ENCODE measurements around the gene PRRX2.

Gene PRRX2

DNA sequence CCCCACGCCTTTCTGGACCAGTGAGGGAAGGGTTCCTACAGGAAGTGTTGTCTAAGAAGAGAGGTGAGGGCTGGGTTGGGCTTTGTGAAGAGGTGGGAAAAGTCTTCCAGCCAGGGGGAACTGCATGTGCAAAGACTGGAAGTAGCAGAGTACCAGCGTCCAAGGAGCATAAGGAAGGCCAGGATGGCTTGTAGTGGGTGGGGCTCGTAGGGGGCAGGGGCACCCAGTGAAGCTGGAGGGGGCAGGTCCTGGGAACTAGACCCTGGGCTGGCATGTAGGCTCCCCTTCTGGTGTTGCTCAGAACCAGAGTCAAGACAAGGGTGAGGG, 20.4 kb downstream of the PRRX2 start:
- no peak overlapping the region for H3K4me3 ChIP-seq (replicated peaks in 1 of 2; ENCODE audit: low read depth in 2 of 2, low read length in 2 of 2)
- TF ChIP-seq, protein P1, sequence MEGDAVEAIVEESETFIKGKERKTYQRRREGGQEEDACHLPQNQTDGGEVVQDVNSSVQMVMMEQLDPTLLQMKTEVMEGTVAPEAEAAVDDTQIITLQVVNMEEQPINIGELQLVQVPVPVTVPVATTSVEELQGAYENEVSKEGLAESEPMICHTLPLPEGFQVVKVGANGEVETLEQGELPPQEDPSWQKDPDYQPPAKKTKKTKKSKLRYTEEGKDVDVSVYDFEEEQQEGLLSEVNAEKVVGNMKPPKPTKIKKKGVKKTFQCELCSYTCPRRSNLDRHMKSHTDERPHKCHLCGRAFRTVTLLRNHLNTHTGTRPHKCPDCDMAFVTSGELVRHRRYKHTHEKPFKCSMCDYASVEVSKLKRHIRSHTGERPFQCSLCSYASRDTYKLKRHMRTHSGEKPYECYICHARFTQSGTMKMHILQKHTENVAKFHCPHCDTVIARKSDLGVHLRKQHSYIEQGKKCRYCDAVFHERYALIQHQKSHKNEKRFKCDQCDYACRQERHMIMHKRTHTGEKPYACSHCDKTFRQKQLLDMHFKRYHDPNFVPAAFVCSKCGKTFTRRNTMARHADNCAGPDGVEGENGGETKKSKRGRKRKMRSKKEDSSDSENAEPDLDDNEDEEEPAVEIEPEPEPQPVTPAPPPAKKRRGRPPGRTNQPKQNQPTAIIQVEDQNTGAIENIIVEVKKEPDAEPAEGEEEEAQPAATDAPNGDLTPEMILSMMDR (IDR thresholded peaks at IDR 0.05; ENCODE audit: low read depth, low read length), result no peak
- DNase-seq (ENCODE audit: low read depth in 2 of 2), result no peak

DNA sequence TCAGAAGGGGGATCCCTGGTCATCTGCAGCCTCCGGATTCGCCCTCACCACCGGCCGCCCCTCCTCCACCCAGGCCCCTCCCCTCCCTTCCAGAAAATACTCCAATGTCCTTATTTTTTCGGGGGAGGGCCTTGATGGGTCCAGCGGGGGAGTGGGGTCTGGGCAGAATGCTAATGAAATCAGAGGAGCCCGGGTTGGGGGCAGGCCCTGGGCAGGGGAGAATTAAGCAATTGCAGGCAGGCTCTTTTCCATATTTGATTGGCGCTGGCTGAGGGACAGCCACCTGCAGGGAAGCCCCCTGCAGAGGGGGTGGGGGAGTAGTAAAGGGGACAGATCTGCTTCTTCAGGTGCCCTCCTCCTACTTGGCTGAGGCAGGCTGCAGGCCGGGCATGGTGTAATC, 21.3 kb downstream of the PRRX2 start:
- TF ChIP-seq, protein P1 (IDR thresholded peaks at IDR 0.05; ENCODE audit: low read depth, low read length), result no peak
- DNase-seq (ENCODE audit: low read depth in 2 of 2), result no peak
- H3K4me3 ChIP-seq (replicated peaks in 1 of 2; ENCODE audit: low read depth in 2 of 2, low read length in 2 of 2), result no peak overlapping the region

DNA sequence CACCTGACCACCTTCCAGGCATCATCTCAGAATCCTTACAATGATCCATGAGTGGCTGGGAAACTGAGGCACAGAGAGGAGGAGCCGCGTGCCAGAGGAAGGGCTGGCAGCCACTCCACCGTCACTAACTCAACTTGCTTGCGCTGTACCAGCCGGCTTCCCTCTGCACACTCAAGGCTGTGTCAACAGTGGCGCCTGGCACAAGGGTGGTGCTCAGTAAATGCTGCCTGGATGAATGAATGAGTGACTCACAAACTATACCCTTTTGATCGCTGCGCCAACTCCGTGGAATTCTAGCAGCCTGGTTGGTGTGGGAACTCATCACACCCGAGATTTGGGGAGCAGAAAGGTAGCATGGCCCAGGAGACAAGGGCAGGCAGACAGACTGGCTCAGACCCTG, 21.9 kb downstream of the PRRX2 start:
- no peak overlapping the region for H3K4me3 ChIP-seq (replicated peaks in 1 of 2; ENCODE audit: low read depth in 2 of 2, low read length in 2 of 2)
- DNase-seq (ENCODE audit: low read depth in 2 of 2), result no peak
- TF ChIP-seq, protein P1 (IDR thresholded peaks at IDR 0.05; ENCODE audit: low read depth, low read length), result no peak

DNA sequence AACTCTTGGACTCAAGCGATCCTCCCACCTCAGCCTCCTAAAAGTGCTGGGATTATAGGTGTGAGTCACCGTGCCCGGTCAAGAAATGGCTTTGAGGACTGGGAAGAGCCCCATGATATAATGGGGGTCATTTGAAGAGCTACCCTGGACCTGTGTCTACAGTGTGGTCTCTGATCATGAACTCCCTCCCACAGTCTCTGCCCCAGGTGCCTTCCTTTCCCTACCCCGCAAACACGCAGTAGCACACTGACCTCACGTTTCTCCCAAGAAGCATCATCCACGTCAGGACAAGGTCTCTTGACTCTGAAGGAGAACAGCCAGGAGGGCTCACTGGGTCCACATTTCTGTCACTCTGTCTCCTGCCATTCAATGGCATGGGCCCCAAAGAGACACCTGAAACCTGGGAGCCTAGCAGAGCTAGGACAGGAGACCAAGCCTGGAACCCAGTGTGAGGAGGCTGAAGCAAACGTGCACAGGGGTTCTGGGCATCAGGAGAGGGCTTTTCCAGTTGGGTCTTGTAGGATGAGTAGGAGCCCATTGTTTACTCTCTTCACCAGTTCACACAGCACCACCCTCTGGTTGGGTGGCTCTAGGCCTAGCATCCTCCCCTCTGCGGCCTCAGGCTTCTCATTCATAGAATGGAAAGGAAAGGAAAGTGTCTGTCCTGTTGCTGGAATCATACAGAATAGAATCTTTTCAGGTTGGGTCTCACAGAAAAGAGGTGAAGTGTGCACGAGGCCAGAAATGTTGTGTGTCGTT, 23.0 kb downstream of the PRRX2 start:
- TF ChIP-seq, protein P1 (IDR thresholded peaks at IDR 0.05; ENCODE audit: low read depth, low read length), result no peak
- H3K4me3 ChIP-seq (replicated peaks in 1 of 2; ENCODE audit: low read depth in 2 of 2, low read length in 2 of 2), result no peak overlapping the region
- DNase-seq (ENCODE audit: low read depth in 2 of 2), result no peak

DNA sequence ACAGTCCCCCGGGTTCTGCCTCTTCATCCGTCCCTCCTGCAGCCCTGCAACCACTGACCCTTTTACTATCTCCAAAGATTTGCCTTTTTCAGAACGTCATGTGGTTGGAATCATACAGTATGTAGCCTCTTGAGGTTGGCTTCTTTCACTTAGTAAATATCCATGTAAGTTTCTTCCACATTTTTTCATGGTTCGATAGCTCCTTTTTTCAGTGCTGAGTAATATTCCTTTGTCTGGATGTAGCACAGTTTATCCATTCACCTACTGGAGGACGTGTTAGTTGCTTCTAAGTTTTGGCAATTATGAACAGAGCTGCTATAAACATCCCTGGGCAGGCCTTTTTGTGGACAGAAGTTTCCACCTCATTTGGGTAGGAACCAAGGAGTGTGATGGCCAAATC, 27.1 kb downstream of the PRRX2 start:
- DNase-seq (ENCODE audit: low read depth in 2 of 2), result no peak
- TF ChIP-seq, protein P1 (IDR thresholded peaks at IDR 0.05; ENCODE audit: low read depth, low read length), result no peak

DNA sequence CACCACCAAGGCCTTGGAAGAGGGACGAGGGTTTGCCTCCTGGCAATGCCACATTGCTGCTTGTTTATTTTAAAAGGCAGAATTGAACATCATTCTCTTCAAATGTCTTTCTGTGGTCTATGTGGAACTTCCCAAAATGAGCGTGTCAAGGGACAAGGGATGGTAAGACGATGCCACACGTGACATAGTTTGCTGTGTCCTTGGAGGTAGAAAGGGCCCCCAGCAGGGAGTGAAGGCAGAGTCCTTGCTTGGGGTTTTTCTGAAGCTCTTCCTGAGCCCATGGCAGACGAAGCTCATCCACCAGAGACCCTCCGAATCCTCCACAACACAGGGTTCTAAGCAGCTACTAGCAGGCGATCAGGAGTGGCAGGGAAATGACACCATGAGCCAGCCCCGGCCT, 28.3 kb downstream of the PRRX2 start:
- TF ChIP-seq, protein P1 (IDR thresholded peaks at IDR 0.05; ENCODE audit: low read depth, low read length), result no peak
- DNase-seq (ENCODE audit: low read depth in 2 of 2), result no peak
- H3K4me3 ChIP-seq (replicated peaks in 1 of 2; ENCODE audit: low read depth in 2 of 2, low read length in 2 of 2), result no peak overlapping the region

More for the DNA sequence above, 27.1 kb downstream of the PRRX2 start:
- H3K4me3 ChIP-seq (replicated peaks in 1 of 2; ENCODE audit: low read depth in 2 of 2, low read length in 2 of 2), result no peak overlapping the region

- TF ChIP-seq, protein P1 (IDR thresholded peaks at IDR 0.05; ENCODE audit: low read depth, low read length), result no peak
- no peak for DNase-seq (ENCODE audit: low read depth in 2 of 2)
- H3K4me3 ChIP-seq (replicated peaks in 1 of 2; ENCODE audit: low read depth in 2 of 2, low read length in 2 of 2), result no peak overlapping the region
Observed at GRCh38 chr9:129694243-129694646, 28.8 kb downstream of the PRRX2 start.
